ENCODE results near the gene TMPRSS3. TPM values are rescaled to one million over a fixed set of nuclear protein-coding genes. Genes with fewer than 3 reads are reported as not detected.

The TMPRSS3 gene
- polyA plus RNA-seq, 1 of the 3 experiments (the other 2 are of a cell fraction) = not detected

GRCh38 chr21:42367367-42368165, 28.3 kb downstream of the TMPRSS3 start (continued):
- TF ChIP-seq, protein P1, sequence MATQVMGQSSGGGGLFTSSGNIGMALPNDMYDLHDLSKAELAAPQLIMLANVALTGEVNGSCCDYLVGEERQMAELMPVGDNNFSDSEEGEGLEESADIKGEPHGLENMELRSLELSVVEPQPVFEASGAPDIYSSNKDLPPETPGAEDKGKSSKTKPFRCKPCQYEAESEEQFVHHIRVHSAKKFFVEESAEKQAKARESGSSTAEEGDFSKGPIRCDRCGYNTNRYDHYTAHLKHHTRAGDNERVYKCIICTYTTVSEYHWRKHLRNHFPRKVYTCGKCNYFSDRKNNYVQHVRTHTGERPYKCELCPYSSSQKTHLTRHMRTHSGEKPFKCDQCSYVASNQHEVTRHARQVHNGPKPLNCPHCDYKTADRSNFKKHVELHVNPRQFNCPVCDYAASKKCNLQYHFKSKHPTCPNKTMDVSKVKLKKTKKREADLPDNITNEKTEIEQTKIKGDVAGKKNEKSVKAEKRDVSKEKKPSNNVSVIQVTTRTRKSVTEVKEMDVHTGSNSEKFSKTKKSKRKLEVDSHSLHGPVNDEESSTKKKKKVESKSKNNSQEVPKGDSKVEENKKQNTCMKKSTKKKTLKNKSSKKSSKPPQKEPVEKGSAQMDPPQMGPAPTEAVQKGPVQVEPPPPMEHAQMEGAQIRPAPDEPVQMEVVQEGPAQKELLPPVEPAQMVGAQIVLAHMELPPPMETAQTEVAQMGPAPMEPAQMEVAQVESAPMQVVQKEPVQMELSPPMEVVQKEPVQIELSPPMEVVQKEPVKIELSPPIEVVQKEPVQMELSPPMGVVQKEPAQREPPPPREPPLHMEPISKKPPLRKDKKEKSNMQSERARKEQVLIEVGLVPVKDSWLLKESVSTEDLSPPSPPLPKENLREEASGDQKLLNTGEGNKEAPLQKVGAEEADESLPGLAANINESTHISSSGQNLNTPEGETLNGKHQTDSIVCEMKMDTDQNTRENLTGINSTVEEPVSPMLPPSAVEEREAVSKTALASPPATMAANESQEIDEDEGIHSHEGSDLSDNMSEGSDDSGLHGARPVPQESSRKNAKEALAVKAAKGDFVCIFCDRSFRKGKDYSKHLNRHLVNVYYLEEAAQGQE (IDR thresholded peaks at IDR 0.05; ENCODE audit: low read depth, low read length) = no peak
- TF ChIP-seq SMC3 (IDR thresholded peaks at IDR 0.05; ENCODE audit: low read depth, low read length) (no peak), SIN3A (IDR thresholded peaks at IDR 0.05; ENCODE audit: borderline replicate concordance, low read depth, low read length) (no peak), TCF12 (IDR thresholded peaks at IDR 0.05) (no peak), RXRA (IDR thresholded peaks at IDR 0.05; ENCODE audit: borderline replicate concordance, low read depth) (no peak), FOSL2 (IDR thresholded peaks at IDR 0.05; ENCODE audit: borderline replicate concordance, low read depth) (no peak), JUND (IDR thresholded peaks at IDR 0.05) (no peak), RFX5 (IDR thresholded peaks at IDR 0.05; ENCODE audit: low read length) (no peak)
- TF ChIP-seq, protein P2, sequence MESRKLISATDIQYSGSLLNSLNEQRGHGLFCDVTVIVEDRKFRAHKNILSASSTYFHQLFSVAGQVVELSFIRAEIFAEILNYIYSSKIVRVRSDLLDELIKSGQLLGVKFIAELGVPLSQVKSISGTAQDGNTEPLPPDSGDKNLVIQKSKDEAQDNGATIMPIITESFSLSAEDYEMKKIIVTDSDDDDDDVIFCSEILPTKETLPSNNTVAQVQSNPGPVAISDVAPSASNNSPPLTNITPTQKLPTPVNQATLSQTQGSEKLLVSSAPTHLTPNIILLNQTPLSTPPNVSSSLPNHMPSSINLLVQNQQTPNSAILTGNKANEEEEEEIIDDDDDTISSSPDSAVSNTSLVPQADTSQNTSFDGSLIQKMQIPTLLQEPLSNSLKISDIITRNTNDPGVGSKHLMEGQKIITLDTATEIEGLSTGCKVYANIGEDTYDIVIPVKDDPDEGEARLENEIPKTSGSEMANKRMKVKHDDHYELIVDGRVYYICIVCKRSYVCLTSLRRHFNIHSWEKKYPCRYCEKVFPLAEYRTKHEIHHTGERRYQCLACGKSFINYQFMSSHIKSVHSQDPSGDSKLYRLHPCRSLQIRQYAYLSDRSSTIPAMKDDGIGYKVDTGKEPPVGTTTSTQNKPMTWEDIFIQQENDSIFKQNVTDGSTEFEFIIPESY (IDR thresholded peaks at IDR 0.05; ENCODE audit: borderline replicate concordance, low read depth) = no peak

- Histone ChIP-seq H3K9me2 (no peaks in the 10 kb centered on the region), H4K20me1 (ENCODE audit: insufficient read depth) (no peaks in the 10 kb centered on the region), H3K36me3 (replicated peaks in 1 of 2; ENCODE audit: control insufficient read depth in 1 of 2, insufficient read depth in 2 of 2, low read length in 1 of 2) (no peaks in the 10 kb centered on the region), H3K27me3 (ENCODE audit: insufficient read depth) (no peaks in the 10 kb centered on the region), H3K79me2 (ENCODE audit: insufficient read depth) (no peaks in the 10 kb centered on the region), H3K9ac (no peak within 1 kb of the TSS), H3K4me2 (no peak within 1 kb of the TSS), H3F3A (replicated peaks; ENCODE audit: insufficient read depth) (no peaks in the 10 kb centered on the region), H3K9me3 (no peaks in the 10 kb centered on the region), H2AFZ (ENCODE audit: low read depth) (no peak within 1 kb of the TSS), H3K4me1 (ENCODE audit: control insufficient read depth in 1 of 2, insufficient read depth in 2 of 2, low read depth in 1 of 2, low read length in 1 of 2) (no peaks in the 10 kb centered on the region), H3K4me3 (ENCODE audit: low read depth in 2 of 2, low read length in 1 of 2) (no peak within 1 kb of the TSS), H3K27ac (ENCODE audit: low read depth in 2 of 2, low read length in 1 of 2) (no peak within 1 kb of the TSS)
- ChIA-PET CTCF (no interaction called here), POLR2A (no interaction called here)
- DNase-seq = no peak
- WGBS (ENCODE audit: low lambda C conversion rate) = 48% methylated on average over 10 of the region's 19 CpGs
- TF ChIP-seq NFIC (IDR thresholded peaks at IDR 0.05; ENCODE audit: borderline replicate concordance) (no peak), RCOR1 (IDR thresholded peaks at IDR 0.05; ENCODE audit: low read length) (no peak), TAF1 (IDR thresholded peaks at IDR 0.05; ENCODE audit: borderline replicate concordance, low read depth, low read length) (no peak), JUND (IDR thresholded peaks at IDR 0.05) (no peak), FOXM1 (IDR thresholded peaks at IDR 0.05; ENCODE audit: low read depth) (no peak), YY1 (IDR thresholded peaks at IDR 0.05; ENCODE audit: low read depth) (no peak), FOXJ3 (CRISPR knock-in tag; IDR thresholded peaks at IDR 0.05) (no peak)
- TF ChIP-seq, protein P2 (IDR thresholded peaks at IDR 0.05; ENCODE audit: borderline replicate concordance, low read depth) = no peak
- TF ChIP-seq, protein P1 (IDR thresholded peaks at IDR 0.05; ENCODE audit: low read depth, low read length) = no peak
Observed at GRCh38 chr21:42366292-42367010, 29.4 kb downstream of the TMPRSS3 start, which contains the start of gene TFF1. Gene TFF1 (minus strand): TSS chr21:42366535. CDS start chr21:42366495, 40 bp downstream.
